H1 (cell line): ENCODE measurements around the gene TFB1M. TPM values are rescaled to one million over a fixed set of nuclear protein-coding genes. Genes with fewer than 3 reads are reported as not detected.
"Not testable (repeated sequence)": the region's sequence is repeated elsewhere in the genome, so short reads cannot be mapped to it uniquely, and the experiment has no call there.

Experiments used
- CTCF ChIA-PET: fragments of 300-600 bp; sonication (Branson Sonifier 250); formaldehyde crosslinking; loops from one replicate; lab custom pipeline; 2021; ENCODE audit not compliant: partially characterized antibody; lab: Charles Lee
- POLR2A ChIA-PET: fragments of 300-600 bp; sonication (Branson Sonifier 250); formaldehyde crosslinking; loops from one replicate; lab custom pipeline; 2021; ENCODE audit warnings: inconsistent platforms; ENCODE audit not compliant: partially characterized antibody; lab: Charles Lee
- DNase-seq, 2 experiments: peaks; one replicate each; pipeline versions ENCODE4 v3.0.0 to v3.0.0-alpha.2; 2010 to 2022; ENCODE audit warnings: low spot score in 2 of 2, low read depth in 1 of 2, mixed read lengths in 1 of 2
- FAIRE-seq: peaks from 2 replicates; lab custom pipeline; 2011; peaks lifted over from hg19 to GRCh38; lab: Jason Lieb, UNC
- H2AFZ ChIP-seq: 2 replicates; pipeline ENCODE4 v1.8.1; 2012; ENCODE audit warnings: low read length, inconsistent platforms
- H2AK5ac ChIP-seq: 2 replicates; pipeline ENCODE4 v1.6.1; 2013; ENCODE audit warnings: low read depth, low read length
- H2BK120ac ChIP-seq: replicated peaks from 2 replicates; pipeline ENCODE3; 2013; ENCODE audit warnings: low read depth, low read length, inconsistent platforms
- H2BK12ac ChIP-seq: 2 replicates; pipeline ENCODE4 v1.6.1; 2013; ENCODE audit warnings: low read depth, low read length
- H2BK15ac ChIP-seq: 2 replicates; pipeline ENCODE4 v1.6.1; 2013; ENCODE audit warnings: low read length
- H2BK20ac ChIP-seq: 2 replicates; pipeline ENCODE4 v1.6.1; 2013; ENCODE audit warnings: low read length
- H2BK5ac ChIP-seq: 2 replicates; pipeline ENCODE4 v1.6.1; 2013; ENCODE audit warnings: low read depth, low read length
- H3K14ac ChIP-seq: 2 replicates; pipeline ENCODE4 v1.6.1; 2013; ENCODE audit warnings: inconsistent platforms; ENCODE audit not compliant: insufficient read length
- H3K18ac ChIP-seq: 2 replicates; pipeline ENCODE4 v1.6.1; 2013; ENCODE audit warnings: low read length; ENCODE audit errors: extremely low read depth
- H3K23ac ChIP-seq: 2 replicates; pipeline ENCODE4 v1.6.1; 2013; ENCODE audit warnings: inconsistent platforms; ENCODE audit not compliant: insufficient read length
- H3K23me2 ChIP-seq: 2 replicates; pipeline ENCODE4 v1.6.1; 2013; ENCODE audit warnings: low read depth, low read length
- H3K27ac ChIP-seq: 2 replicates; pipeline ENCODE4 v1.6.1; 2011; ENCODE audit warnings: low read depth, low read length, inconsistent platforms
- H3K27me3 ChIP-seq, 4 experiments: replicated peaks in 1 of 4; 1 replicate in 1 of 4; 2 replicates in 3 of 4; pipeline versions ENCODE4 v1.6.1 to v1.8.1; 2011 to 2013; ENCODE audit warnings: low read length in 3 of 4, mild to moderate bottlenecking in 3 of 4, inconsistent platforms in 2 of 4, mixed read lengths in 2 of 4, moderate library complexity in 1 of 4; ENCODE audit not compliant: control insufficient read depth in 3 of 4, insufficient read depth in 3 of 4; ENCODE audit errors: extremely low read depth in 1 of 4
- H3K36me3 ChIP-seq, 4 experiments: 2 replicates each; pipeline versions ENCODE4 v1.6.1 to v1.8.1; 2011 to 2013; ENCODE audit warnings: mild to moderate bottlenecking in 4 of 4, low read length in 3 of 4, moderate library complexity in 2 of 4, control low read depth in 1 of 4, inconsistent platforms in 1 of 4; ENCODE audit not compliant: insufficient read depth in 4 of 4, control insufficient read depth in 2 of 4
- H3K4ac ChIP-seq: replicated peaks from 2 replicates; pipeline ENCODE3; 2013; ENCODE audit warnings: low read length, low read depth, mixed read lengths, inconsistent platforms; ENCODE audit not compliant: insufficient read length
- H3K4me1 ChIP-seq, 4 experiments: replicated peaks in 1 of 4; 1 replicate in 1 of 4; 2 replicates in 3 of 4; pipeline versions ENCODE4 v1.6.1 to v1.8.1; 2011 to 2013; ENCODE audit warnings: low read length in 3 of 4, inconsistent platforms in 2 of 4, mixed read lengths in 1 of 4; ENCODE audit not compliant: insufficient read depth in 4 of 4, control insufficient read depth in 3 of 4
- H3K4me2 ChIP-seq, 2 experiments: 2 replicates each; pipeline versions ENCODE4 v1.6.1 to v1.8.1; 2011 to 2013; ENCODE audit warnings: low read depth in 2 of 2, low read length in 2 of 2, control low read depth in 1 of 2, inconsistent platforms in 1 of 2, mild to moderate bottlenecking in 1 of 2; ENCODE audit not compliant: insufficient read depth in 1 of 2
- H3K4me3 ChIP-seq, 4 experiments: fragments of 200-600, 300-600 bp in 1 of 4; sonication (generic), shearing (Covaris generic), sonication (Bioruptor Twin) in 1 of 4; 2 replicates each; pipeline versions ENCODE4 v1.5.1 to v1.8.1; 2011 to 2016; ENCODE audit warnings: low read length in 4 of 4, low read depth in 3 of 4, control low read depth in 2 of 4, inconsistent platforms in 2 of 4, mild to moderate bottlenecking in 2 of 4, mixed read lengths in 1 of 4, moderate library complexity in 1 of 4; ENCODE audit not compliant: insufficient read depth in 2 of 4; ENCODE audit errors: extremely low read depth in 1 of 4
- H3K56ac ChIP-seq: replicated peaks from 2 replicates; pipeline ENCODE3; 2013; ENCODE audit warnings: low read depth, mild to moderate bottlenecking, mixed read lengths, low read length, inconsistent platforms; ENCODE audit not compliant: insufficient read length
- H3K79me1 ChIP-seq: 2 replicates; pipeline ENCODE4 v1.6.1; 2013; ENCODE audit warnings: low read depth, low read length, control low read depth
- H3K79me2 ChIP-seq, 2 experiments: 2 replicates each; pipeline versions ENCODE4 v1.6.1 to v1.8.1; 2012 to 2013; ENCODE audit warnings: low read length in 2 of 2, mild to moderate bottlenecking in 2 of 2, inconsistent platforms in 1 of 2; ENCODE audit not compliant: insufficient read depth in 2 of 2, control insufficient read depth in 1 of 2
- H3K9ac ChIP-seq, 4 experiments: replicated peaks in 1 of 4; 1 replicate in 1 of 4; 2 replicates in 3 of 4; pipeline versions ENCODE4 v1.6.1 to v1.8.1; 2011 to 2013; ENCODE audit warnings: low read depth in 3 of 4, low read length in 3 of 4, control low read depth in 2 of 4, mild to moderate bottlenecking in 2 of 4, moderate library complexity in 2 of 4, inconsistent platforms in 1 of 4; ENCODE audit errors: extremely low read depth in 1 of 4
- H3K9me3 ChIP-seq, 2 experiments: 2 replicates each; pipeline versions ENCODE4 v1.6.1 to v1.8.1; 2012 to 2013; ENCODE audit warnings: mild to moderate bottlenecking in 2 of 2, moderate library complexity in 2 of 2, control low read depth in 1 of 2, inconsistent platforms in 1 of 2, low read depth in 1 of 2, low read length in 1 of 2, mixed read lengths in 1 of 2; ENCODE audit not compliant: insufficient read depth in 2 of 2
- H4K20me1 ChIP-seq, 2 experiments: replicated peaks in 1 of 2; 2 replicates each; pipeline versions ENCODE3 to v1.8.1; 2011 to 2013; ENCODE audit warnings: inconsistent platforms in 2 of 2, low read length in 2 of 2, mild to moderate bottlenecking in 1 of 2; ENCODE audit not compliant: insufficient read depth in 2 of 2, control insufficient read depth in 1 of 2
- H4K5ac ChIP-seq: 2 replicates; pipeline ENCODE4 v1.6.1; 2013; ENCODE audit warnings: low read length, low read depth, mixed read lengths, inconsistent platforms; ENCODE audit not compliant: insufficient read length
- H4K8ac ChIP-seq: 2 replicates; pipeline ENCODE4 v1.8.0; 2013; ENCODE audit warnings: mild to moderate bottlenecking, moderate library complexity, low read length, inconsistent platforms; ENCODE audit not compliant: insufficient read depth; ENCODE audit errors: extremely low read depth
- H4K91ac ChIP-seq: replicated peaks from 2 replicates; pipeline ENCODE3; 2013; ENCODE audit warnings: low read length, mixed read lengths, inconsistent platforms; ENCODE audit not compliant: insufficient read length
- WGBS, 2 experiments: shearing (Covaris generic) in 1 of 2; methylation state at CpG; one replicate each; pipeline versions ENCODE4 v1.1.6 to v1.1.7; 2013 to 2015; ENCODE audit warnings: low lambda C conversion rate in 2 of 2, mixed read lengths in 2 of 2, inconsistent platforms in 1 of 2, low coverage in 1 of 2, missing lambda C conversion rate in 1 of 2; ENCODE audit not compliant: insufficient replicate concordance in 2 of 2, insufficient coverage in 1 of 2, insufficient read length in 1 of 2; ENCODE audit errors: extremely low coverage in 1 of 2, missing lambda C conversion rate in 1 of 2; 5-methylcytosine and 5-hydroxymethylcytosine counted together
- polyA plus RNA-seq, 7 experiments: library from polyadenylated mRNA; depleted of rRNA in 3 of 7; stranded (reverse) in 5 of 7; unstranded in 2 of 7; fragments of >200 nt in 5 of 7; fragments of 200-250 nt in 2 of 7; gene quantifications; 1 replicate in 5 of 7; 2 replicates in 1 of 7; 4 replicates in 1 of 7; pipeline versions ENCODE4 v1.2.1 to v1.2.3, GENCODE V29; 2011 to 2013; ENCODE audit warnings: missing spikeins in 2 of 7, mixed read lengths in 2 of 7
- total RNA-seq: library from RNA; stranded (reverse); fragmentation: NEBNext Ultra II Directional; extraction: Animal tissue kit (Norgen Biotek cat#: 25700); gene quantifications from 2 replicates; pipeline ENCODE4 v1.2.1, GENCODE V29; 2021

TFB1M gene
- total and polyA plus RNA-seq, 2 of the 8 experiments (the other 6 are each of a cell fraction or from before 2014, with no cell fraction given), result 28.2 to 49.4 TPM

GRCh38 chr6:155230975-155231374 is 83.3 kb downstream of the TFB1M start:
- H3K23me2 ChIP-seq, H2BK5ac ChIP-seq, H3K23ac ChIP-seq, H3K4me3 ChIP-seq, H3K56ac ChIP-seq, H3K9me3 ChIP-seq, H2AFZ ChIP-seq, FAIRE-seq, DNase-seq, H4K20me1 ChIP-seq, H2AK5ac ChIP-seq, H2BK12ac ChIP-seq, H3K79me1 ChIP-seq, H3K36me3 ChIP-seq, H2BK20ac ChIP-seq, H3K14ac ChIP-seq, H3K18ac ChIP-seq, H2BK120ac ChIP-seq, H3K4me2 ChIP-seq, H3K9ac ChIP-seq, H4K91ac ChIP-seq, H3K27me3 ChIP-seq, H3K79me2 ChIP-seq, H4K8ac ChIP-seq, H3K4me1 ChIP-seq, H3K27ac ChIP-seq, H3K4ac ChIP-seq, H4K5ac ChIP-seq, H2BK15ac ChIP-seq: not testable (repeated sequence)
- 59% methylated on average over 4 of the region's 4 CpGs; no CpG with 5 or more reads in 1 of the 2 experiments for WGBS, 2 experiments
- ChIA-PET POLR2A (interaction anchor here (0.6 kb wide), 1 partner anchor 182 kb away, joined by 4 read pairs; no protein-coding TSS in a partner anchor), CTCF (interaction anchor here (1.3 to 1.6 kb wide), 2 partner anchors 12 to 17 kb away, joined by 6 to 7 read pairs; no protein-coding TSS in a partner anchor)
